H9 (cell line): Measurements from ENCODE around the gene CYTH4. TPM values are rescaled to one million over a fixed set of nuclear protein-coding genes. Genes with fewer than 3 reads are reported as not detected.

Source experiments
- DNase-seq: peaks from one replicate; pipeline ENCODE4 v3.0.0-alpha.2; 2017
- H2AFZ ChIP-seq: one replicate; pipeline ENCODE4 v1.6.1; 2013; ENCODE audit warnings: mild to moderate bottlenecking, low read length, control low read depth, moderate library complexity
- H2AK5ac ChIP-seq: 2 replicates; pipeline ENCODE4 v1.6.1; 2013; ENCODE audit warnings: low read length, control low read depth, mixed read lengths; ENCODE audit not compliant: insufficient read length
- H2BK120ac ChIP-seq: one replicate; pipeline ENCODE4 v1.6.1; 2013; ENCODE audit warnings: low read depth, mild to moderate bottlenecking, low read length, control low read depth, inconsistent platforms; ENCODE audit not compliant: poor library complexity, severe bottlenecking
- H2BK12ac ChIP-seq: 2 replicates; pipeline ENCODE4 v1.6.1; 2013; ENCODE audit warnings: low read length, control low read depth, mixed read lengths, low read depth; ENCODE audit not compliant: insufficient read length
- H2BK15ac ChIP-seq: 2 replicates; pipeline ENCODE4 v1.6.1; 2013; ENCODE audit warnings: low read depth, low read length, control low read depth
- H2BK20ac ChIP-seq: one replicate; pipeline ENCODE4 v1.6.1; 2013; ENCODE audit warnings: low read depth, mild to moderate bottlenecking, low read length, control low read depth, inconsistent platforms; ENCODE audit not compliant: poor library complexity, severe bottlenecking
- H2BK5ac ChIP-seq: 2 replicates; pipeline ENCODE4 v1.6.1; 2013; ENCODE audit warnings: low read length, control low read depth, mixed read lengths; ENCODE audit not compliant: insufficient read length
- H3K14ac ChIP-seq: 2 replicates; pipeline ENCODE4 v1.6.1; 2013; ENCODE audit warnings: low read length, control low read depth; ENCODE audit not compliant: insufficient read depth
- H3K18ac ChIP-seq: 2 replicates; pipeline ENCODE4 v1.6.1; 2013; ENCODE audit warnings: low read depth, mild to moderate bottlenecking, mixed read lengths, low read length, control low read depth; ENCODE audit not compliant: insufficient read length
- H3K23ac ChIP-seq: 2 replicates; pipeline ENCODE4 v1.6.1; 2013; ENCODE audit warnings: low read length, control low read depth, mixed read lengths, low read depth; ENCODE audit not compliant: insufficient read length
- H3K23me2 ChIP-seq: 2 replicates; pipeline ENCODE4 v1.6.1; 2013; ENCODE audit warnings: low read depth, mild to moderate bottlenecking, mixed read lengths, low read length, control low read depth; ENCODE audit not compliant: insufficient read length, poor library complexity, severe bottlenecking
- H3K27ac ChIP-seq: 2 replicates; pipeline ENCODE4 v1.5.1; 2013; ENCODE audit warnings: low read length, control low read depth, mixed read lengths, low read depth; ENCODE audit not compliant: insufficient read length
- H3K27me3 ChIP-seq: 2 replicates; pipeline ENCODE4 v1.6.1; 2013; ENCODE audit warnings: low read length, control low read depth, inconsistent platforms; ENCODE audit not compliant: insufficient read depth
- H3K4ac ChIP-seq: 2 replicates; pipeline ENCODE4 v1.6.1; 2013; ENCODE audit warnings: low read depth, mild to moderate bottlenecking, control low read depth, inconsistent platforms, low read length, moderate library complexity
- H3K4me1 ChIP-seq: 2 replicates; pipeline ENCODE4 v1.6.1; 2013; ENCODE audit warnings: low read length, control low read depth, inconsistent platforms; ENCODE audit not compliant: insufficient read depth
- H3K4me2 ChIP-seq: 2 replicates; pipeline ENCODE4 v1.6.1; 2013; ENCODE audit warnings: low read length, control low read depth, mixed read lengths; ENCODE audit not compliant: insufficient read length, insufficient read depth
- H3K56ac ChIP-seq: 2 replicates; pipeline ENCODE4 v1.6.1; 2013; ENCODE audit warnings: low read depth, mild to moderate bottlenecking, mixed read lengths, low read length, control low read depth; ENCODE audit not compliant: insufficient read length
- H3K79me1 ChIP-seq: 2 replicates; pipeline ENCODE4 v1.6.1; 2013; ENCODE audit warnings: low read depth, mild to moderate bottlenecking, moderate library complexity, low read length, control low read depth, inconsistent platforms; ENCODE audit not compliant: insufficient read depth, poor library complexity, severe bottlenecking
- H3K79me2 ChIP-seq: 2 replicates; pipeline ENCODE4 v1.6.1; 2013; ENCODE audit warnings: low read length, control low read depth, inconsistent platforms; ENCODE audit not compliant: insufficient read depth
- H3K9ac ChIP-seq: 2 replicates; pipeline ENCODE4 v1.6.1; 2013; ENCODE audit warnings: low read length, control low read depth, mixed read lengths; ENCODE audit not compliant: insufficient read length; ENCODE audit errors: extremely low read depth
- H3K9me3 ChIP-seq: one replicate; pipeline ENCODE4 v1.6.1; 2013; ENCODE audit warnings: low read depth, low read length, inconsistent platforms; ENCODE audit not compliant: control insufficient read depth
- H3T11ph ChIP-seq: one replicate; pipeline ENCODE4 v1.6.1; 2013; ENCODE audit warnings: mild to moderate bottlenecking, low read length, control low read depth, inconsistent platforms
- H4K20me1 ChIP-seq: one replicate; pipeline ENCODE4 v1.6.1; 2013; ENCODE audit not compliant: control insufficient read depth, insufficient read length, insufficient read depth
- H4K5ac ChIP-seq: 2 replicates; pipeline ENCODE4 v1.6.1; 2013; ENCODE audit warnings: low read depth, mild to moderate bottlenecking, mixed read lengths, low read length, control low read depth; ENCODE audit not compliant: insufficient read length
- H4K8ac ChIP-seq: replicated peaks from 2 replicates; pipeline ENCODE4 v1.6.1; 2013; ENCODE audit warnings: low read length, control low read depth, mixed read lengths, low read depth; ENCODE audit not compliant: insufficient read length
- H4K91ac ChIP-seq: 2 replicates; pipeline ENCODE4 v1.6.1; 2013; ENCODE audit warnings: low read depth, mild to moderate bottlenecking, moderate library complexity, mixed read lengths, low read length, control low read depth; ENCODE audit not compliant: insufficient read length
- H3K27ac Mint-ChIP-seq, 3 experiments: 2 replicates in 2 of 3; 3 replicates in 1 of 3; pipeline ENCODE4 v1.8.0; 2020 to 2021; ENCODE audit warnings: mixed read lengths in 3 of 3, mild to moderate bottlenecking in 1 of 3, moderate library complexity in 1 of 3
- H3K27me3 Mint-ChIP-seq: 2 replicates; pipeline ENCODE4 v1.8.0; 2021; ENCODE audit warnings: low read depth, mild to moderate bottlenecking, moderate library complexity, mixed read lengths
- H3K36me3 Mint-ChIP-seq, 3 experiments: 2 replicates in 2 of 3; 3 replicates in 1 of 3; pipeline ENCODE4 v1.8.0; 2020 to 2021; ENCODE audit warnings: low read depth in 3 of 3, mixed read lengths in 3 of 3; ENCODE audit not compliant: insufficient read depth in 1 of 3
- H3K4me1 Mint-ChIP-seq, 2 experiments: 2 replicates each; pipeline ENCODE4 v1.8.0; 2020; ENCODE audit warnings: mixed read lengths in 2 of 2
- H3K4me3 Mint-ChIP-seq, 2 experiments: 2 replicates in 1 of 2; 3 replicates in 1 of 2; pipeline ENCODE4 v1.8.0; 2020 to 2021; ENCODE audit warnings: mild to moderate bottlenecking in 2 of 2, mixed read lengths in 2 of 2, moderate library complexity in 1 of 2
- H3K9me3 Mint-ChIP-seq, 2 experiments: 2 replicates in 1 of 2; 3 replicates in 1 of 2; pipeline ENCODE4 v1.8.0; 2020; ENCODE audit warnings: mild to moderate bottlenecking in 2 of 2, mixed read lengths in 2 of 2, moderate library complexity in 1 of 2
- WGBS: extraction: QIAGEN DNeasy Blood & Tissue Kit; methylation state at CpG from one replicate; pipeline ENCODE4 v1.1.7; 2013; ENCODE audit warnings: missing lambda C conversion rate, low lambda C conversion rate, mixed read lengths; ENCODE audit not compliant: insufficient read length; ENCODE audit errors: extremely low coverage; 5-methylcytosine and 5-hydroxymethylcytosine counted together
- total RNA-seq: library from RNA; stranded (reverse); gene quantifications from 2 replicates; pipeline ENCODE4 v1.2.1, GENCODE V29; 2021
- TF ChIP-seq, protein P1 (sequence below): fragments of 200-600 bp; sonication (generic); conservative IDR thresholded peaks from 3 replicates; pipeline ENCODE4 v1.8.0; 2021; ENCODE audit warnings: antibody characterized with exemption, mild to moderate bottlenecking

CYTH4 gene
- total RNA-seq, 1 experiment from 2014 or later = not detected

DNA sequence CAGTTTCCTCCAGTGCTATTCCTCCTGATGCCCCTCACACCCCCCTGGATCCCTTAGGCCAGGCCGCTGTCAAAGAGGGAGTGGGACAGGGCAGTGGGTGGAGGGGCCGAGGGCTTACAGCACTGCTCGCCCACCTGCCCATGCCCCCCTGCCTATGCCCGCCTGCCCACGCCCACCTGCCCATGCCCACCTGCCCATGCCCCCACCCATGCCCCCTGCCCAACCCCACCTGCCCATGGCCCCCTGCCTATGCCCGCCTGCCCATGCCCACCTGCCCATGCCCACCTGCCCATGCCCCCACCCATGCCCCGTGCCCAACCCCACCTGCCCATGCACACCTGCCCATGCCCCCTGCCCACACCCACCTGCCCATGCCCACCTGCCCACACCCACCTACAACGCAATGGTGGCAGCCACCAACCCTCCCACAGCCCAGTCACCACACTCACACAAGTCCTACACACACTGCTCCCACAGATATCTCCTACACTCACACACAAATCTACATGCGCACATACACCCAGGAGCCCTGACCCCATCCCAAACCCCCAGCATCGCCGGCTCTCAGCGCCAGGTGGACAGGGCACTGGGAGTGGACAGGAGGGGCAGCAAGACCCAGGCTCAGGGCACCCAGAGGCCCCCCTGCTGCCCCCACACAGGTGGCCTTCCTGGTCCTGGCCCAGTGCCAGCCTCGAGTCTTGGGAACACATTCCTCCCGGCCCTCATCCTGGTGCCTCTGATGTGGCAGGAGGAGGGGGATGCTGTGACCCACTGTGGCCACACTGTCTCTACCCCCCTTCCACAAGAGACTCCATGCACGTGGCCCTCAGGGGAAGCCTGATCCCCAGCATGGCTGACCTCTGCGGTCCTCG, 61.8 kb downstream of the CYTH4 start:
- Histone ChIP-seq H3K14ac (no peak overlapping the region; the same call in 1 of the 2 replicates), H3K18ac (no peak overlapping the region), H4K20me1 (no peaks in the 10 kb centered on the region), H3K9me3 (no peaks in the 10 kb centered on the region), H2BK120ac (no peak overlapping the region), H4K91ac (no peak overlapping the region), H3K4me2 (no peak overlapping the region), H4K5ac (no peak overlapping the region), H2BK15ac (no peak overlapping the region), H3K9ac (no peak overlapping the region), H2BK5ac (no peak overlapping the region), H2BK12ac (no peak overlapping the region), H3K23me2 (no peaks in the 10 kb centered on the region), H2AK5ac (no peak overlapping the region), H3K79me2 (no peaks in the 10 kb centered on the region), H3K27me3 (no peaks in the 10 kb centered on the region), H3K56ac (no peak overlapping the region), H3K4me1 (no peaks in the 10 kb centered on the region; the same call in 1 of the 2 replicates), H4K8ac (no peak overlapping the region), H2AFZ (no peak overlapping the region), H3K79me1 (no peaks in the 10 kb centered on the region), H3T11ph (no peak overlapping the region), H2BK20ac (no peak overlapping the region), H3K27ac (no peak overlapping the region), H3K23ac (no peak overlapping the region), H3K4ac (no peak overlapping the region)
- Mint-ChIP-seq H3K9me3 (no peaks in the 10 kb centered on the region; a peak in 1 of 5 replicates), H3K27me3 (peaks cover 23% of the 10 kb centered on the region), H3K27ac (no peak overlapping the region), H3K4me1 (peaks cover 27 to 46% of the 10 kb centered on the region in 2 experiments), H3K4me3 (no peak overlapping the region), H3K36me3 (no peaks in the 10 kb centered on the region)
- WGBS = no CpG with 5 or more reads among the region's 17 CpGs
- TF ChIP-seq, protein P1, sequence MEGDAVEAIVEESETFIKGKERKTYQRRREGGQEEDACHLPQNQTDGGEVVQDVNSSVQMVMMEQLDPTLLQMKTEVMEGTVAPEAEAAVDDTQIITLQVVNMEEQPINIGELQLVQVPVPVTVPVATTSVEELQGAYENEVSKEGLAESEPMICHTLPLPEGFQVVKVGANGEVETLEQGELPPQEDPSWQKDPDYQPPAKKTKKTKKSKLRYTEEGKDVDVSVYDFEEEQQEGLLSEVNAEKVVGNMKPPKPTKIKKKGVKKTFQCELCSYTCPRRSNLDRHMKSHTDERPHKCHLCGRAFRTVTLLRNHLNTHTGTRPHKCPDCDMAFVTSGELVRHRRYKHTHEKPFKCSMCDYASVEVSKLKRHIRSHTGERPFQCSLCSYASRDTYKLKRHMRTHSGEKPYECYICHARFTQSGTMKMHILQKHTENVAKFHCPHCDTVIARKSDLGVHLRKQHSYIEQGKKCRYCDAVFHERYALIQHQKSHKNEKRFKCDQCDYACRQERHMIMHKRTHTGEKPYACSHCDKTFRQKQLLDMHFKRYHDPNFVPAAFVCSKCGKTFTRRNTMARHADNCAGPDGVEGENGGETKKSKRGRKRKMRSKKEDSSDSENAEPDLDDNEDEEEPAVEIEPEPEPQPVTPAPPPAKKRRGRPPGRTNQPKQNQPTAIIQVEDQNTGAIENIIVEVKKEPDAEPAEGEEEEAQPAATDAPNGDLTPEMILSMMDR = no peak
- no peak for DNase-seq
